MM.1S (cell line): ENCODE results near the gene SRPK3.

ENCODE experiments used
- EZH2 ChIP-seq: fragments of 300-600 bp; sonication (generic); optimal IDR thresholded peaks from 2 replicates; pipeline ENCODE3; 2017; ENCODE audit warnings: low read depth, mild to moderate bottlenecking, antibody characterized with exemption, low read length, mixed read lengths
- EZH2phosphoT487 ChIP-seq: fragments of 300-600 bp; sonication (generic); IDR thresholded peaks from 2 replicates; pipeline ENCODE4 v1.6.1; 2018; ENCODE audit warnings: antibody characterized with exemption, low read length
- TF ChIP-seq, protein P1 (sequence below): fragments of 300-600 bp; sonication (generic); IDR thresholded peaks from 2 replicates; pipeline ENCODE4 v1.5.1; 2016; ENCODE audit warnings: antibody characterized with exemption, low read length, mixed read lengths

DNA sequence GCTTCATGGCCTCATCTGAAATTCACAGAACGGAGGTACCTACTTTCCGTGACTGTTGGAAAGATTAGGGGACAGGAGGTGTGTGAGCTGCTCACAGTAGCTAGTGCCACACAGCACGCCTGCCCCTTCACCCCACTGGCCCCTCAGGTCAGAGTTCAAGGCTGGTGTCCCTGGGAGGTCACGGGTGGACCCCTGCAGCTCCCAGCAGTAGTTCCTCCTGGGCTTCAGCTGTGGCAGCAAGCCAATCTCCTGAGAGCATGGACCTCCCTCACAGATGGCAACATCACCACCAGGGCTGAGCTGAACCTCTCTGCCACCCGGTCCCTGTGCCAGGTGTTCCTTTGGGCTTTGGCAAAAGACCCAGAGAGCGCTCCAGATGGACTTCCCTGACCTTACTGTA lies 11.5 kb downstream of the SRPK3 start:
- TF ChIP-seq, protein P1, sequence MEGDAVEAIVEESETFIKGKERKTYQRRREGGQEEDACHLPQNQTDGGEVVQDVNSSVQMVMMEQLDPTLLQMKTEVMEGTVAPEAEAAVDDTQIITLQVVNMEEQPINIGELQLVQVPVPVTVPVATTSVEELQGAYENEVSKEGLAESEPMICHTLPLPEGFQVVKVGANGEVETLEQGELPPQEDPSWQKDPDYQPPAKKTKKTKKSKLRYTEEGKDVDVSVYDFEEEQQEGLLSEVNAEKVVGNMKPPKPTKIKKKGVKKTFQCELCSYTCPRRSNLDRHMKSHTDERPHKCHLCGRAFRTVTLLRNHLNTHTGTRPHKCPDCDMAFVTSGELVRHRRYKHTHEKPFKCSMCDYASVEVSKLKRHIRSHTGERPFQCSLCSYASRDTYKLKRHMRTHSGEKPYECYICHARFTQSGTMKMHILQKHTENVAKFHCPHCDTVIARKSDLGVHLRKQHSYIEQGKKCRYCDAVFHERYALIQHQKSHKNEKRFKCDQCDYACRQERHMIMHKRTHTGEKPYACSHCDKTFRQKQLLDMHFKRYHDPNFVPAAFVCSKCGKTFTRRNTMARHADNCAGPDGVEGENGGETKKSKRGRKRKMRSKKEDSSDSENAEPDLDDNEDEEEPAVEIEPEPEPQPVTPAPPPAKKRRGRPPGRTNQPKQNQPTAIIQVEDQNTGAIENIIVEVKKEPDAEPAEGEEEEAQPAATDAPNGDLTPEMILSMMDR: no peak
- TF ChIP-seq EZH2 (no peak), EZH2phosphoT487 (no peak)
